ENCODE results near the gene TRAPPC5. TPM values are rescaled to one million over a fixed set of nuclear protein-coding genes. Genes with fewer than 3 reads are reported as not detected.

Gene TRAPPC5
- total RNA-seq, 2 experiments from 2014 or later = 90.2 to 95.2 TPM

DNA sequence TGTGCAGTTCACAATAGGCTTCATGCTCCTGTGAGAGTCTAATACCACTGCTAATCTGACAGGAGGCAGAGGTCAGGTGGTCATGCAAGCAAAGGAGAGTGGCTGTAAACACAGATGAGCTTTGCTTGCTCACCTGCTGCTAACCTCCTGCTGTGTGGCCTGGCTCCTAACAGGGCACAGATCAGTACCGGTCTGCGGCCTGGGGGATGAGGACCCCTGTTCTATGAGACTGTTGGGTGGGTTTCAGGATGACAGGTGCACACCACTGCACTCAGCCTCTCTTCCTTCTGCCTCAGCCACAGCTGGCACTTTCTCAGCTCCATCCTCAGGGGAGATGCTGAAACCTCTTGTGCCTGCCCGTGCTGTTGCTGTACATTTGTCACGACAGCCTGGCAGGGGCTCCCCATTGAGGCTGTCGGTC, 41.6 kb downstream of the TRAPPC5 start:
- intact Hi-C loops (cut with DNase I, micrococcal nuclease) = no loop called here
- CTCF ChIA-PET = no interaction called here

GRCh38 chr19:7725791-7726190, 45.2 kb downstream of the TRAPPC5 start:
- no peaks in the 10 kb centered on the region for H3K36me3 Mint-ChIP-seq (ENCODE audit: low read depth)
- ChIA-PET POLR2A (no interaction called here), CTCF (no interaction called here)
- intact Hi-C loops (cut with DNase I, micrococcal nuclease) = no loop called here
- H3K27me3 Mint-ChIP-seq = peaks cover 37% of the 10 kb centered on the region
- H3K27ac Mint-ChIP-seq = no peak overlapping the region
- DNase-seq = no peak
- H3K9me3 Mint-ChIP-seq (ENCODE audit: low read depth) = no peaks in the 10 kb centered on the region
- peaks cover 11% of the 10 kb centered on the region for H3K4me1 Mint-ChIP-seq
- no peak overlapping the region for H3K4me3 Mint-ChIP-seq
- no peak for ATAC-seq

More for the DNA sequence above, 41.6 kb downstream of the TRAPPC5 start:
- POLR2A ChIA-PET = interaction anchor here (0.5 kb wide), 1 partner anchor 131 kb away, joined by 5 read pairs; no protein-coding TSS in a partner anchor
- no peaks in the 10 kb centered on the region for H3K9me3 Mint-ChIP-seq (ENCODE audit: low read depth)
- no peaks in the 10 kb centered on the region for H3K4me1 Mint-ChIP-seq
- ATAC-seq = no peak
- H3K36me3 Mint-ChIP-seq (ENCODE audit: low read depth) = no peaks in the 10 kb centered on the region
- DNase-seq = no peak
- no peak overlapping the region for H3K27ac Mint-ChIP-seq
- H3K4me3 Mint-ChIP-seq = no peak overlapping the region
- H3K27me3 Mint-ChIP-seq = peaks cover 7% of the 10 kb centered on the region

GRCh38 chr19:7729211-7729610, 48.6 kb downstream of the TRAPPC5 start:
- peak; percentile 17 for DNase-seq
- Mint-ChIP-seq H3K9me3 (ENCODE audit: low read depth) (no peaks in the 10 kb centered on the region), H3K27ac (no peak overlapping the region), H3K36me3 (ENCODE audit: low read depth) (no peaks in the 10 kb centered on the region), H3K4me1 (peaks cover 11% of the 10 kb centered on the region), H3K27me3 (peaks cover 45% of the 10 kb centered on the region), H3K4me3 (no peak overlapping the region)
- ChIA-PET POLR2A (no interaction called here), CTCF (no interaction called here)
- intact Hi-C loops (cut with DNase I, micrococcal nuclease) = no loop called here
- no peak for ATAC-seq

DNA sequence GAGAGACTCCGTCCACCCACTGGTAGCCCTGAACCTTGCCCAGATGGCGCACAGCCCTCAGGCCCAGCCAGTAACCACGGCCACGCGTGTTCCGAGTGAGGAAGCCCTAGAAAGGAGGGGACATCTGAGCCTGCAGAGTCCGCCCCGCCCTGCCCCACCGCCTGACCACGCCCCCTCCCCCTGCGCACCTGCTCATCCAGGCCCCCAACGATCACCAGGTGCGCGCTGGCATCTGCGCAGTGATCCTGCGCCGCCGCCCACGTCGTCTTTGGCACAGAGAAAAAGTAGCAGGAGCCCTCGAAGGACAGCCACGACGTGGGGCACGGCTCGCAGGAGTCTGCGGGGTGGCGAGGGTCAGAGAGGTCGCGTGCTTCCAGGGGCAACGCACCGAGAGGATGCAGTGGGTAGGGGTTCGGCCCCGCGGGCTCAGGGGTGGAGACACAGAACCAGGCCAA, 49.2 kb downstream of the TRAPPC5 start:
- POLR2A ChIA-PET = no interaction called here
- H3K36me3 Mint-ChIP-seq (ENCODE audit: low read depth) = no peaks in the 10 kb centered on the region
- H3K27me3 Mint-ChIP-seq = peaks cover 49% of the 10 kb centered on the region
- intact Hi-C loops (cut with DNase I, micrococcal nuclease) = no loop called here
- H3K9me3 Mint-ChIP-seq (ENCODE audit: low read depth) = no peaks in the 10 kb centered on the region
- CTCF ChIA-PET = no interaction called here
- no peak overlapping the region for H3K27ac Mint-ChIP-seq
- peaks cover 11% of the 10 kb centered on the region for H3K4me1 Mint-ChIP-seq
- peak; percentile 24 for DNase-seq
- H3K4me3 Mint-ChIP-seq = no peak overlapping the region
- ATAC-seq = no peak

GRCh38 chr19:7730286-7731217, 49.9 kb downstream of the TRAPPC5 start:
- intact Hi-C loops (cut with DNase I, micrococcal nuclease) = no loop called here
- DNase-seq (no peak), ATAC-seq (no peak)
- H3K36me3 Mint-ChIP-seq (ENCODE audit: low read depth) = no peaks in the 10 kb centered on the region
- ChIA-PET POLR2A (no interaction called here), CTCF (interaction anchor here (0.6 kb wide), 1 partner anchor 19 kb away, joined by 3 read pairs; no protein-coding TSS in a partner anchor)
- H3K9me3 Mint-ChIP-seq (ENCODE audit: low read depth) = no peaks in the 10 kb centered on the region
- no peak overlapping the region for H3K27ac Mint-ChIP-seq
- H3K4me1 Mint-ChIP-seq = peaks cover 11% of the 10 kb centered on the region
- H3K4me3 Mint-ChIP-seq = no peak overlapping the region
- peaks cover 54% of the 10 kb centered on the region for H3K27me3 Mint-ChIP-seq

DNA sequence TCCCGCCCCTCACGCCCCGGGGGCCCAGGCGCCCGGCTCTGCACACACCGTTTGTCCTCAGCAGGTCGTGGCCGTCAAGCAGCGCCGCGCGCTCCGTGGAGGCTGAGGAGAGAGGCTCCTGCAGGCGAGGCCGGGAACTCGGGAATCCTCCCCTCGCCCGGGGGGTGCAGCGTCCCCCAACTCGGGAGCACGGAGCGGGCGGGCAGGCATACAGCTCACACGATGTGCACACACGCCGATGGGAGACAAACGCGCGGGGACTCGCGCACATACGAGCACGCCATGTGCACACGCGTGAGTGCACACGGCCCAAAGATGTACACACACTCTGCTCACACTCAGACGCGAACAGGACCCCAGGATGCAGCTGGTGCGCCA, 50.6 kb downstream of the TRAPPC5 start:
- ATAC-seq = no peak
- Mint-ChIP-seq H3K4me1 (peaks cover 11% of the 10 kb centered on the region), H3K4me3 (no peak overlapping the region), H3K9me3 (ENCODE audit: low read depth) (no peaks in the 10 kb centered on the region), H3K27ac (no peak overlapping the region), H3K27me3 (peaks cover 55% of the 10 kb centered on the region), H3K36me3 (ENCODE audit: low read depth) (no peaks in the 10 kb centered on the region)
- no peak for DNase-seq
- POLR2A ChIA-PET = no interaction called here
- intact Hi-C loops (cut with DNase I, micrococcal nuclease) = no loop called here
- CTCF ChIA-PET = no interaction called here

GRCh38 chr19:7731615-7732014, 51.0 kb downstream of the TRAPPC5 start:
- Mint-ChIP-seq H3K27me3 (peaks cover 57% of the 10 kb centered on the region), H3K36me3 (ENCODE audit: low read depth) (no peaks in the 10 kb centered on the region), H3K27ac (no peak overlapping the region), H3K9me3 (ENCODE audit: low read depth) (no peaks in the 10 kb centered on the region), H3K4me3 (no peak overlapping the region), H3K4me1 (peaks cover 11% of the 10 kb centered on the region)
- ATAC-seq = no peak
- DNase-seq = no peak
- POLR2A ChIA-PET = no interaction called here
- intact Hi-C loops (cut with DNase I, micrococcal nuclease) = no loop called here
- CTCF ChIA-PET = no interaction called here

DNA sequence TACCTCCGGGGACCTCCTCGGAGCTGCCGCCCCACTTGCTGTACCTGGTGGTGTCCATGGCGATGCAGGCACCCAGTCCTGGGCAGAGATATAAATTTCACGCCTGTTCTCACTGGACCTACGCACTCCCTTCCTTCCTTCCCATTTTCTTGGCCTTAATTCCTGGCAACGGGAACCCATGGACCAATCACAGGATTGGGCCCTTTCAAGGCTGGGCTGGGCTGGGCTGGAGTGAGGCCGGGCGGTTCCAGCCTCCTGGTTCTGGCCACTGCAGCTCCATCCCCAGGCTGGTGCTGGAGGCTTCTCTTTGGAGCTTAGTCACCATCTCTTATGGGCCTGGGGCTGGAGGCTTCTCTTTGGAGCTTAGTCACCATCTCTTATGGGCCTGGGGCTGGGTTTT, 51.4 kb downstream of the TRAPPC5 start, which contains the start of gene CLEC4G:
TSS of gene CLEC4G (minus strand) at position 66 of the 400 bp plus-strand sequence. CDS start at position 58, 8 bp downstream.
- Mint-ChIP-seq H3K4me3 (no peak within 1 kb of the TSS), H3K9me3 (ENCODE audit: low read depth) (no peaks in the 10 kb centered on the region), H3K27me3 (peaks cover 55% of the 10 kb centered on the region), H3K4me1 (peaks cover 11% of the 10 kb centered on the region), H3K27ac (no peak within 1 kb of the TSS), H3K36me3 (ENCODE audit: low read depth) (no peaks in the 10 kb centered on the region)
- ChIA-PET CTCF (no interaction called here), POLR2A (no interaction called here)
- DNase-seq = no peak
- intact Hi-C loops (cut with DNase I, micrococcal nuclease) = no loop called here
- ATAC-seq = no peak

- no peak for DNase-seq
- ATAC-seq = no peak
- intact Hi-C loops (cut with DNase I, micrococcal nuclease) = no loop called here
- Mint-ChIP-seq H3K9me3 (ENCODE audit: low read depth) (no peaks in the 10 kb centered on the region), H3K4me1 (peaks cover 20% of the 10 kb centered on the region), H3K27ac (no peak overlapping the region), H3K36me3 (ENCODE audit: low read depth) (no peaks in the 10 kb centered on the region), H3K27me3 (peaks cover 46% of the 10 kb centered on the region), H3K4me3 (no peak overlapping the region)
- CTCF ChIA-PET = no interaction called here
- POLR2A ChIA-PET = no interaction called here
Measured at GRCh38 chr19:7733376-7733775, 52.7 kb downstream of the TRAPPC5 start.

GRCh38 chr19:7734220-7735203, 53.9 kb downstream of the TRAPPC5 start:
- ChIA-PET CTCF (interaction anchor here (1.0 kb wide), 1 partner anchor 10 kb away, joined by 3 read pairs; no protein-coding TSS in a partner anchor), POLR2A (no interaction called here)
- no peak for ATAC-seq
- Mint-ChIP-seq H3K27me3 (peaks cover 41% of the 10 kb centered on the region), H3K4me3 (no peak overlapping the region), H3K36me3 (ENCODE audit: low read depth) (no peaks in the 10 kb centered on the region), H3K9me3 (ENCODE audit: low read depth) (no peaks in the 10 kb centered on the region), H3K4me1 (peaks cover 14% of the 10 kb centered on the region), H3K27ac (no peak overlapping the region)
- intact Hi-C loops (cut with DNase I, micrococcal nuclease) = loop anchor here in 1 of 2 experiments (5.0 kb wide), 2 partner anchors 32 to 38 kb away; partner anchors contain the start of gene FCER2
- no peak for DNase-seq

DNA sequence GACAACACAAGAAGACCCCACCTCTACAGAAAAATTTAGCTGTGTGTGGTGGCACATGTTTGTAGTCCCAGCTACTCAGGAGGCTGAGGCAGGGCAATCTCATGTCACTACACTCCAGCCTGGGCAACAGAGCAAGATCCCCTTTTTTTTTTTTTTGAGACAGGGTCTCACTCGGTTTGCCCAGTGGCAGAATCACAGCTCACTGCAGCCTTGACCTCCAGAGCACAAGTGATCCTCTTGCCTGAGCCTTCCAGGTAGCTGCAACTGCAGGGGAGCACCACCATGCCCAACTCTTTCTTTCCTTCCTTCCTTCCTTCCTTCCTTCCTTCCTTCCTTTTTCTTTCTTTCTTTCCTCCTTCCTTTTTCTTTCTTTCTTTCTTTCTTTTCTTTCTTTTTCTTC, 55.5 kb downstream of the TRAPPC5 start:
- Mint-ChIP-seq H3K36me3 (ENCODE audit: low read depth) (no peaks in the 10 kb centered on the region), H3K4me1 (peaks cover 9% of the 10 kb centered on the region), H3K9me3 (ENCODE audit: low read depth) (no peaks in the 10 kb centered on the region), H3K27ac (no peak overlapping the region), H3K27me3 (peaks cover 44% of the 10 kb centered on the region), H3K4me3 (no peak overlapping the region)
- CTCF ChIA-PET = no interaction called here
- ATAC-seq (no peak), DNase-seq (no peak)
- POLR2A ChIA-PET = no interaction called here
- intact Hi-C loops (cut with DNase I, micrococcal nuclease) = loop anchor here in 1 of 2 experiments (5.0 kb wide), 2 partner anchors 34 to 36 kb away; partner anchors contain the start of gene FCER2

Measured in activated CD4-positive, alpha-beta T cell treated with anti-CD3 and anti-CD28 coated beads for 36 hours (primary cell).